Activated gamma-delta T cell treated with Interleukin-2 at 50 U/mL for 16 hours (primary cell): ENCODE measurements around the gene LRRD1.
"Not testable (repeated sequence)": the region's sequence is repeated elsewhere in the genome, so short reads cannot be mapped to it uniquely, and the experiment has no call there.

ENCODE experiments used
- DNase-seq: peaks from one replicate; pipeline ENCODE4 v3.0.0-alpha.2; 2020

Gene LRRD1

DNA sequence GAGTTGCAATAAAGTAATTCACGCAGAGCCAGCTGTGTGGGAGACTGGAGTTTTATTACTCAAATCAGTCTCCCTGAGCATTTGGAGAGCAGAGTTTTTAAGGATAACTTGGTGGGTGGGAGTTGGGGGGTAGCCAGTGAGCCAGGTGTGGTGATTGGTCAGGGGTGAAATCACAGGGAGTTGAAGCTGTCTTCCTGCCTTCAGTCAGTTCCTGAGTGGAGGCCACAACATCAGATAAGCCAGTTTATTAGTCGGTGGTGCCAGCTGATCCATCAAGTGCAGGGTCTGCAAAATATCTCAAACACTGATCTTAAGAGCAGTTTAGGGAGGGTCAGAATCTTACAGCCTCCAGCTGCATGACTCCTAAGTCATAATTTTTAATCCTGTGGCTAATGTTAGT is 41.4 kb downstream of the LRRD1 start:
- DNase-seq: no peak

DNA sequence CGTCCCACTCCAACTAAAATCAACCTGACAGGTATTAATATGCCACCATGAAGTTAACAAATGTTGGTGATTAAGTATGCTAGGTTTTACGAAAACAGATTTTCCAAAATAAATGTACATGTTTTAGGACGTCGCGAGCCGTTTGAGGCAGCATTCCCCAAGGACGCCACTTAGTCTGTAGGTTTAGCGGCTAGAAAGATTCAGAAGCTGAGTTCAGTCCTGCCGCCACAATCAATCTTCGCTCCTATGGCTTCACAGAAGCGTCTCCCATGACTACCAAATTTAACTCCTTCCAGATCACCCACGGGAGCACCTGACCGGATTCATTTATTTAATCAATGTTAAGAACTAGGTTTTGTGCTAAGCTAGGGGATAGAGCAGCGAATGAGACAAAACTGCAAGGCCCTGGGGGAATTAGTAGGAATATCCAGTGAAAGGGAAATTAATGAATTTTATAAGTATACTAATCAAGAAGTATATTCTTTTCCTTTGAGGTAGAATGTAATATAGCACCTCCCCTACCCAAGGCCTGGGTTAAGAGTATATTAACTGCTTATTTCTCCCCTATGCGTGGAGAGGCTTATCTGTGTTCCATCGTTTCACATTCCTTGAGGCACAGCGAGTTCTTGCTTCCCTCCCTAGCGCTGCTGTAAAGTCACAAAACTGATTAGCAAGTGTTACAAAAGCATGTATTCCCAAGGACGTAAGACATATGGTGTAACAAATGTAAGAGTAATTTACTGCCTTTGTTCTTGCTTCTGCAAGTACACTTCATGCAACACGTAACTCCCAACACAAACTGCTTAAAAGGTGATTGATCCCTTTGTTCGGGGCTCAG is 43.7 kb downstream of the LRRD1 start:
- no peak for DNase-seq

DNA sequence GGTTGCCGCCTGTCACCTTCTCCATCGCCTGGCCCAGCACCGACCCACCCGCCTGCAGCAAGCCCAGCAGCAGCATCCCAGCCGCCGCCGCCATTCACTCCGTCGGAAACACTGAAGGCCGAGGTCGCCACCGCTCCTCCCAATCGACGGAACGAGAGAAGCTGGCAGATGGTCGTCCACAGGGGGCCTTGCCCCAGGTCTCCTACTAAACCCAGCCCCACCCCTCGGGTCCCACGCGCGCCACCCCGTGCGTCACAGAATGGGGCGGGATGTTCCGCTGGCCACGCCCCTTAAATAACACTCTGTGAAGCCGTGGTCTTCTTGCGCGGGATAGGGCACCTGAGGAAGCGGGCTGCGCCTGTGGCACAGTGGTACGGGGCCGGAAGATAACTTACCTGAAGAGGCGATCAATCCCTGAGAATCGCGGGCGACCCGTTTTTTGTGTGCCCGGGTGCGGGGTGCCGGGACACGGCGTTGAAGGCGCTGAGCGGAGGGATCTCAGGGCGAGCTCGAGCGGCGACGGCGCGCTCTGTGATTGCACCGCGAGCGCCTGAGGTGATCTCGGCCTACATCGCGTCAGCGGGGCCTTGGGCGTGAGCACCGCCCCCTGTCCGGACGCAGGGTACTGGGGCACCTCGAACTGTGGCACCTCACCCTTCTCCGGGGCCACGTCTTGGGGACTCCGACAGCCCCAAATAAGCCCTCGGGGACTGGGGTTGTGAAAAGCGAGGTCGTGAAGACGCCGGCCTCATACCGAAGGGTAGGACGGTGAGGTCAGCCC is 44.5 kb downstream of the LRRD1 start, which contains the start of gene CYP51A1:
TSS of gene CYP51A1 (minus strand) at position 207 of the 781 bp plus-strand sequence. CDS start at position 94, 113 bp downstream.
- peak; percentile 92 for DNase-seq

DNA sequence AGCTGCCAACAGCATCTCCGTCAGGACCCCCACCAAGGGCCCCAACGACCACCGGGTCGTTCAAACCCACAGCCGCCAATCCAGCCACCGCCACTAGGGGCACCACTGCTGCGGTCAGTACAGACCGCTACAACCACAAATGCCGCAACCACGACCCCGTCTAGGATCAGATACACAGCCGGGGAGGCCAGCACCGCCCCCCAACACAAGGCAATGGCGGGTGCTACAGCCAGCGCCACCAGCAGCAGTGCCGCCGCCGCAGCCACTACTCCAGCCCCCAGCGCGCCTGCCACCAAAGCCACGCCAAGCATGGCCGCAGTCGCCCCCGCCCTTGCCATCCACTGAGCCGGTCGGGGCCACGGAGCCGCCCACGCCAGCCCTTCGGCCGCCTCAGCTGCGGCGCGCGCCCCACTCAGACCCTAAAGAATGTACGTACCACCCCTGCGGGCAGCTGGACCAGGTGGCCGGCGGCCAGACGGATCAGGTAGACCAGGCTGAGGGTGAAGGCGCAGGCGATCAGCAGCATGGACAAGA is 45.1 kb downstream of the LRRD1 start:
- DNase-seq: peak; percentile 55

DNA sequence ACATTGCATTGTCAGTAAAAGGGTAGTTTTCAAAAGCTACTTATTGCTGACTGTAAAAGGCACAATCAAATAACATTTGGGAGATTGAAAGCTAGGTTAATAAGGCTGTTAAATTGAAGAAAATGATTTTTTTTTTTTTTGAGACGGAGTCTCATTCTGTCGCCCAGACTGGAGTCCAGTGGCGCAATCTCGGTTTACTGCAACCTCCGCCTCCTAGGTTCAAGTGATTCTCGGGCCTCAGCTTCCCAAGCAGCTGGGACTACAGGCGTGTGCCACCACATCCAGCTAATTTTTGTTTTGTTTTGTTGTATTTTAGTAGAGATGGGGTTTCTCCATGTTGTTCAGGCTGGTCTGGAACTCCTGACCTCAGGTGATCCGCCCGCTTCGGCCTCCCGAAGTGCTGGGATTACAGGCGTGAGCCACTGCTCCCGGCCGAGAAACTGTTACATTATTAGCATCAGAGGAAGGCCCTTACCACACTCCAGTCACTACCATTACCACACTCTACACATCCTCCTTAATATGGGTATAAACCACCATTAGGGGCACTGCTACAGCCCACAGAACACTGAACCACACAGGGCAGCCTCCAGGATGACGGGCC is 45.7 kb downstream of the LRRD1 start:
- no peak for DNase-seq

DNA sequence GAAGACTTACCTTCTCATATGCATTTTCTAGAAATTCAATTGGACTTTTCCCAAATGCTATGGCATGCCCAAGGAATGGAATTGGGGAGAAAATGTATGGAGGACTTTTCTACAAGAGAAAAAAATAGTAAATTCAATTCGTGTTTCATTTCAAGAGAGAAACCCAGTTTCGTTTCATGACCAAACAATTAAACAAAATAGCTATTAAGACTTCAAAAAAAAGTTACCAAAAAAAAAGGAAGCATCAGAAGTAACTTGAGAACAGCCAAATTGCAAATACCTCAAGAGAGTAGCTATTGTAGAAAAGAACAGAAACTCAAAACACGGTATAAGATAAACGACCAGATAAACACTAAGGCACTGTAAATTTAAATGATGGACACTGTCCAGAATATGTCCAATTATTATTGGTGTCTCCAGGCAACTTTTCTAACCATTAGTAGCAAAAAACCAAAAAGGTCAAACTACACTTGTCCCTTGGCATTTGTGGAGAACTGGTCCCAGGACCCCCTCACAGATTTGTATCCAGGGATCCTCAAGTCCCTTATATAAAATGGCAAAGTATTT is 47.1 kb downstream of the LRRD1 start:
- DNase-seq: no peak

DNA sequence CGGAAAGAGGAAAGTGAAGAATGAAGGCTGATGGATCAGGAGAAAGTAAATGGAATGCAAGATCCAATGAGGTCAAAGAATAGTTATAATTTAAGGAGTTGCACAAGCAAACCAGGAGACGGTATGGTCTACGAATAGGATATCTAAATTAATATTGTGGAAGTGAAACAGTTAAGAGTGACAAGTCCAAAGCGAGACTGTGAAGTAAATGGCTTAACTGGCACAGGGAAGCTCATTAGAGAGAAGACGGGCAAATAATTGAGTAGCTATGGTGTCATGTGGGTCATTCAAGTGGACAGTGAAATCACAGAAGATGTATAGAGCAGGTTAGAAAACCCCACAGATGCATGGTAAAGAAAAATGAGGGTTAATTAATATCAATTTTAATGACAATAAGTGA is 47.8 kb downstream of the LRRD1 start:
- DNase-seq: no peak

DNA sequence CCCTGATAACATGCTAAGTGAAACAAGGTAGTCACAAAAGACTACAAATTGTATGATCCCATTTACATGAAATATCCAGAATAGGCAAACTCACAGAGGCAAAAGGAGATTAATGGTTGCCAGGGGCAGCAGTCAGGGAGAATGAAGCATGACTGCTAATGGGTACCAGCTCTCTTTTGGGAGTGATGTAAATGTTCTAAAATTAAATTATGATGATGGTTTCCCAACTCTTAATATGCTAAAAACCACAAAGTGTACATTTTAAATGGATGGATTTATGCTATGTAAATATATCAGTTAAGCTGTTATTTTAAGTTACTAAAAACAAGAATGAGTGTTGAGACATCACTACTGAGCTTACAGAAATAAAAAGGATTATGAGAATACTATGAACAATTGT is 57.3 kb downstream of the LRRD1 start:
- DNase-seq: no peak

DNA sequence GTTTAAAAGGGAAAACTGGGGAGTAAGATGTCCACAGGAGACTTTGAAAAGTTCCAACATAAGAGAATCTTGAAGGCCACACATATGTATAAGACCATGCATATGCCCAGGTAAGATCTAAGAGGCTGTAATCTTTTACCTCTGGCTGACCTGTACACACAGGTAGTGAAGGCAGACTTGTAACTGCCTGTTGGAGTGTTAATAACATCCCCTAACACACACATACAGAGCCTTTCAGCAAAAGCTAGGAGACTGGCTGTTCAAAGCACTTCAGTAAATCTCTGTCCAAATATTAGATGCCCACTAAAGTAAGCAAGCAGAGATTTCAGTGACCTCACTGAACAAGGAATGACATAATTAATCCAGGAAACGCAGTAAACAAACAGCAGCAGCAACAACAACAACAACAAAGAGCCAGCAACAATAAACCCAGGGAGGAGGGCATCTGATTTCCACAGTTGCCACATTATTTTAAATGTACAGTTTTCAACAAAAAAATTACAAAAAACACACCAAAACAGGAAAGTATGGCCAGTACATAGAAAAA is 59.7 kb downstream of the LRRD1 start:
- no peak for DNase-seq

DNA sequence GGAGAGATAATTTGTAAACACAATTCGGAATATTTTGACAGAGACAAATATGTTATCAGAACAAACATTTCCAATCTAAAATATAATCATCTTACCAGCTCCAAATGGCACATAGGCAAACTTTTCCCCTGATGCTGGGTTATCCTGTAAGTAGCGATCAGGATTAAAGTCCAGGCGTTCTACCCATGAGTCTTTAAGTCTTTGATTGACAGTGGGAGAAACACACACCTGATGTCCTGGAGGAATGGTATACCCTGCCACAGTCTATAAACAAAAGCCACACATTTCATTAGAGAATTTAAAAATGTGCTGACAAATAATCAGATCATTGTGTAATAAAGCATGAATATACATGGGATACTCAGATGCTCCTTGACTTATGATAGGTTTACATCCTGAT is 62.0 kb downstream of the LRRD1 start:
- DNase-seq: no peak

DNA sequence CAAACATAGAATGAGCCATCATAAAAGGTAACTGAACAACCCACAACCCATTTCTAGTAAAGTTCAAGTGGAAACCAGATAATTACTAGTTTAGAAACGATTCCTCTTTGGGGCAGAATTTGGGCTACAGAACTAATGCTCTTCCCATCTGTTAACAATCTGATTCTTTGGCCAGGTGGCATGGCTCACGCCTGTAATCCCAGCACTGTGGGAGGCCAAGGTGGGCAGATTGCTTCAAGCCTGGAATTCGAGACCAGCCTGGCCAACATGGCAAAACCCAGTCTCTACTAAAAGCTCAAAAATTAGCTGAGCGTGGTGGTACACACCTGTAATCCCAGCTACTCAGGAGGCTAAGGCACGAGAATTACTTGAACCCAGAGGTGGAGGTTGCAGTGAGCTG is 63.1 kb downstream of the LRRD1 start:
- DNase-seq: no peak

DNA sequence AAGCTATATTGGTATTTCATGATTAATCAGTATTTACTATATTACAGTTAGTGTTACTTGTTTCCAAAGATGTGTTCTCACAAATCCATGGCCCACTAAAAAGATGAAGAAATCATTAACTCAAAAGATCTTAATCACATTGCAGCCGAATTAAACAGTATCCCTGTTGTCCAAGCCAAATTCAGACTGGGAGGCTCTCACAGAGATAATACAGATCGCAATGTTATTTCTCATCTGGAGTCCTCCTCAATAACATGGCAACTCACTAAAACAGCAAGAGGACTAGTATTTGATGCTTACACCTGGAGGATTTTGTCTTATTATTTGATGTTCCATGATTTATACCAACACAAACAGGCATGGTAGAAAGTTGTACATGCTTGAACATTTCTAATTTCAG is 68.1 kb downstream of the LRRD1 start:
- no peak for DNase-seq

DNA sequence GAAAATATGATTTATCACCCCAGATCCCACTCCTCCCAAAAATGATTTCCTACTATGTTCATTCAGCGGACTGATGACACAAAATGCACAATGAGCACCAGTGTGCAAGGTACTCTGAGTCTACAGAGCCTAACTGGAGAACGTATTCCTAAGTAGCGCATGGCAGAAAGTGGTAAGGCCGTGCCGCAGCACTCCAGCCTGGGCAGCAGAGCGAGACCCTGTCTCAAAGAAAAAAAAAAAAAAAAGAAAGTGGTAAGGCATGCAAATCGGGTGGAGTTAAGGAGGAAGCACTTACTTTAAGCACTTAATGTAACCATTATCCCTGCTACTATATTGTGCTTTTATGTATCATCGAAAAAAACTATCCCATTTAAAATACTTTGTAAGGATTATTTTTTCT is 70.1 kb downstream of the LRRD1 start:
- DNase-seq: no peak

DNA sequence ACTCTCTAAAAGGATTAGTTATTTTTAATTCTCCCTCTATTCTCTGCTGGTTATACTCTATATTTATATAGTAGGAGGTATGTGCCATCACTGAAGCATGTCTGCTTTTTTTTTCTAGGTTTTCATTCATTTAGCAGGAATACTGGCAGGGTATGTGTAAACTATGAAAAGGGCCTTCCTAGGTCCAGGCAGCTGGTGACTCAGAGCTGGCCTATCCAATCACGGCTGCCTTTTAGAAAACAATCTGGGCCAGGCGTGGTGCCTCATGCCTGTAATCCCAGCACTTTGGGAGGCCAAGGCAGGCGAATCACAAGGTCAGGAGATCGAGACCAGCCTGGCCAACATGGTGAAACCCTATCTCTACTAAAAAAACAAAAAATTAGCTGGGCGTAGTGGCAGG is 76.1 kb downstream of the LRRD1 start:
- DNase-seq: not testable (repeated sequence)

DNA sequence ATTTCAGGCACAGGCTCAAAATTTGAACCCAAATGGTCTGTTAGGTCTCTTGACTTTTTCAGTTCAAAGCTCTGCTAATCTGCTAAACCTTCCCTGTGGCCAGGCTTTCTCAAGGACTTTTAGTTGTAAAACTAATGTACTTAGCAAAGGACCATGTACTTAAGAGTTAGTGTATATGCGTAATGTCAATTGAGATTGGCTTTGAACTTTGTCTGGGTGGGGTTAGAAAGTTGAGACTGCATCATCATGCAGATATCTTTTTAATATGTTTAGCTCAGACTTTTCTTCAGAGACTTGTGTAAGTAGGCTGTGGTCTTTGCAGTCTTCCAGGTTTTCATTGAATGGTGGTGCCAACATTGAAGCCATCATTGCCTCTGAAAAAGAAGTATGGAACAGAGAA is 78.4 kb downstream of the LRRD1 start:
- no peak for DNase-seq

DNA sequence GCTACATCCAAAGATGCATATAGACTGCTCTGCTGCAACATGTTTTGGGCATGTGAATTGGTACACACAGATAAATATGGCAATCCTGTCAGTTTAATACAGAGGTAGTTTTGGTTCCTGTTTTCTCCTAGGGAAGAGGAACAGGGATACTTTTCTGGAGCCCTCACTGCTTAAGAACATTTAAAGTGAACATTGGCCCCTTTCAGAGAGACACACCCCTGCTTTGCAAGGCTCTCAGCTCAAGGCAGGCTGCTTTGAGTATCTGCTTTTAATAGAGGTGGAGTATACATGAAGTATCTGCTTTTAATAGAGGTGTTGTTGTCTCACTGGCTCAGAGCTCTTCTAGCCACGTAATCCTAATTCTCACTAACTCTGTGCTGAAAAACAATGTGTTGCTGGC is 83.6 kb downstream of the LRRD1 start:
- DNase-seq: no peak
